HUDEP-2 (cell line): ENCODE data around the gene SCNN1B.
"Not testable (repeated sequence)": the region's sequence is repeated elsewhere in the genome, so short reads cannot be mapped to it uniquely, and the experiment has no call there.

ENCODE experiments used
- DNase-seq, 76 experiments: peaks; one replicate each; lab custom pipeline; 2025; ENCODE audit not compliant: unreplicated experiment in 76 of 76; lab: John Stamatoyannopoulos, UW

The SCNN1B gene

GRCh38 chr16:23288209-23288608, 13.9 kb upstream of the SCNN1B start:
- DNase-seq: no peak

- no peak for DNase-seq
Measured at GRCh38 chr16:23288726-23289512, 13.2 kb upstream of the SCNN1B start.

GRCh38 chr16:23290189-23291062, 11.7 kb upstream of the SCNN1B start:
- no peak for DNase-seq

GRCh38 chr16:23293016-23293415, 9.1 kb upstream of the SCNN1B start:
- no peak for DNase-seq

- no peak for DNase-seq
Measured at GRCh38 chr16:23294260-23294659, 7.8 kb upstream of the SCNN1B start.

GRCh38 chr16:23296994-23297393, 5.1 kb upstream of the SCNN1B start:
- peak in 27 of 76 experiments; percentile 1 to 32 (median 8) for DNase-seq

- DNase-seq: no peak
Measured at GRCh38 chr16:23298290-23298915, 3.7 kb upstream of the SCNN1B start.

GRCh38 chr16:23299815-23300214, 2.3 kb upstream of the SCNN1B start:
- not testable (repeated sequence) for DNase-seq

- no peak for DNase-seq
Measured at GRCh38 chr16:23301251-23302044, 654 bp upstream of the SCNN1B start.

GRCh38 chr16:23303685-23304084, 1.6 kb downstream of the SCNN1B start:
- DNase-seq: no peak

- DNase-seq: no peak
Measured at GRCh38 chr16:23304620-23305019, 2.5 kb downstream of the SCNN1B start.

GRCh38 chr16:23306199-23307100, 4.3 kb downstream of the SCNN1B start:
- DNase-seq: no peak

GRCh38 chr16:23310217-23310616, 8.1 kb downstream of the SCNN1B start:
- no peak for DNase-seq

- DNase-seq: no peak
Measured at GRCh38 chr16:23310744-23311143, 8.6 kb downstream of the SCNN1B start.

- DNase-seq: no peak
Measured at GRCh38 chr16:23316232-23316631, 14.1 kb downstream of the SCNN1B start.

GRCh38 chr16:23316634-23317265, 14.6 kb downstream of the SCNN1B start:
- no peak for DNase-seq

GRCh38 chr16:23317266-23317661, 15.2 kb downstream of the SCNN1B start:
- no peak for DNase-seq

GRCh38 chr16:23317751-23318150, 15.6 kb downstream of the SCNN1B start:
- DNase-seq: no peak

- DNase-seq: no peak
Measured at GRCh38 chr16:23318639-23319038, 16.5 kb downstream of the SCNN1B start.
